DND-41 (cell line): ENCODE results near the gene ZC3H7A.

ENCODE experiments used
- ATAC-seq: fragments of 200-7000 bp; cut with Tn5 transposase; 3 replicates; pipeline ENCODE4 v1.9.1; 2021; ENCODE audit warnings: low read depth; ENCODE audit not compliant: insufficient read depth
- DNase-seq: peaks from one replicate; pipeline ENCODE4 v3.0.0-alpha.2; 2020
- H2AFZ ChIP-seq: 2 replicates; pipeline ENCODE4 v1.6.0; 2012; ENCODE audit warnings: low read depth, low read length
- H3K27ac ChIP-seq: 2 replicates; pipeline ENCODE4 v1.5.1; 2012; ENCODE audit warnings: low read length, inconsistent platforms
- H3K27me3 ChIP-seq: fragments of 200-600 bp; sonication (generic); 2 replicates; pipeline ENCODE4 v1.6.0; 2012; ENCODE audit warnings: low read length, mild to moderate bottlenecking, inconsistent platforms; ENCODE audit not compliant: insufficient read depth, poor library complexity
- H3K36me3 ChIP-seq: 2 replicates; pipeline ENCODE4 v1.5.1; 2012; ENCODE audit warnings: low read length, inconsistent platforms; ENCODE audit not compliant: insufficient read depth
- H3K4me1 ChIP-seq: 2 replicates; pipeline ENCODE4 v1.5.1; 2012; ENCODE audit warnings: mild to moderate bottlenecking, low read length; ENCODE audit not compliant: insufficient read depth
- H3K4me2 ChIP-seq: 2 replicates; pipeline ENCODE4 v1.6.0; 2012; ENCODE audit warnings: mild to moderate bottlenecking, moderate library complexity, low read length, inconsistent platforms; ENCODE audit not compliant: insufficient read depth
- H3K4me3 ChIP-seq, 2 experiments: fragments of 200-600 bp in 1 of 2; shearing (Covaris generic) in 1 of 2; 2 replicates each; pipeline ENCODE4 v1.5.1; 2012 to 2016; ENCODE audit warnings: inconsistent platforms in 2 of 2, low read length in 2 of 2, mild to moderate bottlenecking in 2 of 2, low read depth in 1 of 2, moderate library complexity in 1 of 2
- H3K79me2 ChIP-seq: 2 replicates; pipeline ENCODE4 v1.6.0; 2012; ENCODE audit warnings: low read length, inconsistent platforms; ENCODE audit not compliant: insufficient read depth
- H3K9ac ChIP-seq: 2 replicates; pipeline ENCODE4 v1.6.0; 2012; ENCODE audit warnings: low read depth, mild to moderate bottlenecking, inconsistent platforms, low read length, moderate library complexity
- H3K9me3 ChIP-seq: 2 replicates; pipeline ENCODE4 v1.5.1; 2012; ENCODE audit warnings: low read length, moderate library complexity, mild to moderate bottlenecking, inconsistent platforms; ENCODE audit not compliant: insufficient read depth, severe bottlenecking
- H4K20me1 ChIP-seq: 2 replicates; pipeline ENCODE4 v1.6.0; 2012; ENCODE audit warnings: low read length; ENCODE audit not compliant: insufficient read depth
- EZH2 ChIP-seq: IDR thresholded peaks from 3 replicates; pipeline ENCODE4 v1.6.1; 2012; ENCODE audit warnings: borderline replicate concordance, low read depth, mild to moderate bottlenecking, moderate library complexity, low read length, inconsistent platforms; ENCODE audit not compliant: severe bottlenecking
- TF ChIP-seq, protein P1 (sequence below): IDR thresholded peaks from 2 replicates; pipeline ENCODE4 v1.5.1; 2012; ENCODE audit warnings: borderline replicate concordance, low read length, moderate library complexity, mild to moderate bottlenecking; ENCODE audit not compliant: poor library complexity, severe bottlenecking; ENCODE audit errors: extremely low read depth

ZC3H7A gene

DNA sequence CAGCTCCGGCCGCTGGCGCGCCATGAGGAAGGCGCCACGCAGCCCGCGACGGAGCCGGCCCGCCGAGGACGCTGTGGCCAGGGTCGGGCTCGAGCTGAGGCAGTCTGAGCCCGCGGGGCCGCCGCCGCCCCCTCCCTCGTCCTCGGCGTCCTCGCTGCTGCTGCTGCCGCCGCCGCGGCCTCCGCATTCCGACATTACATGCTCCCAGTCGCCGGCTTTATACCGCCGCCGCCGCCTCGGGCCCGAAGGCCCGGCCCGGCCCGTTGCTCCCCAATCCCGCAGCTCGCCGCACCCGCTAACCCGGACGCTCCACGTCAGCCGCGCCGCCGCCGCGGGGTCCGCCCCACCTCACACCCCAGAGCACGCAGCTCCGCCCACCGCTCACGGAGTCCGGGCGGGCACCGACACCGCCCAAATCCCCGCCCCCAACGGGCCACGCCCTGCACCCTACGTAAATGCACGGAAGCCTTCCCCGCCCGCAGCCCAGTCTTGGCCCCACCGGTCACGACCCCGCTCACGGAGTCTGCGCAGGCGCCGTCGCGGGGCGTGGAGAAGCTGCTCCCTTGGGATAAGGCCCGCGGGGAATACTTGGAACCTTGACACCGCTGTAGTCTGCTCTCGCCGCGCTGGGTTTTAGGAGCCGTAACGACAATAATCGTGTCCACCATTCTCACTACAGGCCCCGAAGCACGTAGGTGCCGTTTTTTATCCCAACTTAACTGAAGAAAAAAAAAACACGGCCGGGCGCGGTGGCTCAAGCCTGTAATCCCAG is 54.3 kb downstream of the ZC3H7A start, which contains the start of gene TXNDC11:
Gene TXNDC11, minus strand, starts transcription at position 322 of the 772 bp plus-strand sequence. Its CDS starts 127 bp downstream, at position 195.
- Histone ChIP-seq H3K9me3 (no peaks in the 10 kb centered on the region), H3K4me1 (peaks cover 37% of the 10 kb centered on the region), H3K9ac (peak within 1 kb of the TSS; percentile 86), H3K4me2 (peak within 1 kb of the TSS; percentile 78), H3K79me2 (peaks cover 47% of the 10 kb centered on the region), H3K4me3 (peak within 1 kb of the TSS; percentile 67 to 76), H3K27me3 (no peaks in the 10 kb centered on the region), H3K27ac (peak within 1 kb of the TSS; percentile 71), H2AFZ (peak within 1 kb of the TSS; percentile 92), H3K36me3 (peaks cover 11% of the 10 kb centered on the region), H4K20me1 (peaks cover 23% of the 10 kb centered on the region)
- TF ChIP-seq, protein P1, sequence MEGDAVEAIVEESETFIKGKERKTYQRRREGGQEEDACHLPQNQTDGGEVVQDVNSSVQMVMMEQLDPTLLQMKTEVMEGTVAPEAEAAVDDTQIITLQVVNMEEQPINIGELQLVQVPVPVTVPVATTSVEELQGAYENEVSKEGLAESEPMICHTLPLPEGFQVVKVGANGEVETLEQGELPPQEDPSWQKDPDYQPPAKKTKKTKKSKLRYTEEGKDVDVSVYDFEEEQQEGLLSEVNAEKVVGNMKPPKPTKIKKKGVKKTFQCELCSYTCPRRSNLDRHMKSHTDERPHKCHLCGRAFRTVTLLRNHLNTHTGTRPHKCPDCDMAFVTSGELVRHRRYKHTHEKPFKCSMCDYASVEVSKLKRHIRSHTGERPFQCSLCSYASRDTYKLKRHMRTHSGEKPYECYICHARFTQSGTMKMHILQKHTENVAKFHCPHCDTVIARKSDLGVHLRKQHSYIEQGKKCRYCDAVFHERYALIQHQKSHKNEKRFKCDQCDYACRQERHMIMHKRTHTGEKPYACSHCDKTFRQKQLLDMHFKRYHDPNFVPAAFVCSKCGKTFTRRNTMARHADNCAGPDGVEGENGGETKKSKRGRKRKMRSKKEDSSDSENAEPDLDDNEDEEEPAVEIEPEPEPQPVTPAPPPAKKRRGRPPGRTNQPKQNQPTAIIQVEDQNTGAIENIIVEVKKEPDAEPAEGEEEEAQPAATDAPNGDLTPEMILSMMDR, result no peak
- no peak for TF ChIP-seq EZH2
- peak; percentile 91 for ATAC-seq
- peak; percentile 99 for DNase-seq

DNA sequence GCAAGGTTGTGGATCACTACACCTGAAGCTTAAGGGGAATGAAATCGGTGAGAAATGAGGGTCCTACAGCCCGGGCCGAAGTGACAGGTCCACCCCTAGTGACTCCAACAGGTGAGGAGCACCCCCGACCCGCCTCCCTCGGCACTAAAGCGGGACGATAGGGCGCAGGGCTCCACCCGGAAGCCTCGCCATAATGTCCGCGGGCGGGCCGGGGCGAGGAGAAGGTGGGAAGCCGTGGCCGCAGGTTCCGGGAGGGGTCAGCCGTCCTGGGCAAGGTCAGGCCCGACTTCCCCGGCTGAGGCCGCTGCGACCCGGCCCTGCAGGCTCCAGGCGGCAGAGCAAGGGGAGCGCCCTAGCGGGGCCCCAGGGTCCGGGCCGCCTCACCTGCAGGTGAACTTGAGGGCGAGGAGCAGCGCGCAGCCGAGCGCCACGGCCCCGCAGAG is 54.9 kb downstream of the ZC3H7A start:
- Histone ChIP-seq H3K4me2 (peak overlapping the region; percentile 78), H4K20me1 (peaks cover 23% of the 10 kb centered on the region), H3K9ac (peak overlapping the region; percentile 86), H3K4me3 (peak overlapping the region; percentile 67 to 76), H2AFZ (peak overlapping the region; percentile 92), H3K4me1 (peaks cover 37% of the 10 kb centered on the region), H3K27me3 (no peaks in the 10 kb centered on the region), H3K9me3 (no peaks in the 10 kb centered on the region), H3K27ac (peak overlapping the region; percentile 50), H3K36me3 (peaks cover 17% of the 10 kb centered on the region), H3K79me2 (peaks cover 52% of the 10 kb centered on the region)
- ATAC-seq (peak; percentile 49), DNase-seq (peak; percentile 47)
- no peak for TF ChIP-seq EZH2
- TF ChIP-seq, protein P1, result no peak

DNA sequence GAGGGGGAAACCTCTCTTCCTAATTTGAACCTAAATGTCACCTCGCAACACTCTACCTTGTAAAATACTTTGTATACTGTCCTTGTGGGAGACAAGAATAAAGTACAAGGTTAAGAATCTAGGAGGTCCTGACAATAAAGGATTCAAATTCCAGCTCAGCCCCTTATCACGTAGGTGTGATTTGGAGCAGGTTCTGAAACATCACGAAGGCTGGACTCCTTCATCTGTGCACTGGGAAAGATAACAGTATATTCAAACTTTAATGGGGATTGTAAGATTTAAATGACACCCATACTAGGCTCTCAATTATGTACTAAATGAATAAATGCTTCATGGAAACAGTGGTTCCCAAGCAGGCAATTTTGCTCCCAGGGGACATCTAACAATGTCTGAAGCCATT is 56.5 kb downstream of the ZC3H7A start:
- Histone ChIP-seq H3K27ac (peak overlapping the region; percentile 4; the same call in 1 of the 2 replicates), H3K4me1 (peaks cover 37% of the 10 kb centered on the region), H3K79me2 (peaks cover 58% of the 10 kb centered on the region)

More for the DNA sequence above, 56.5 kb downstream of the ZC3H7A start:
- H4K20me1 ChIP-seq, result peaks cover 26% of the 10 kb centered on the region
- H3K36me3 ChIP-seq, result peaks cover 33% of the 10 kb centered on the region
- peak overlapping the region; percentile 78 for H3K4me2 ChIP-seq
- DNase-seq, result no peak
- no peak for ATAC-seq
- no peaks in the 10 kb centered on the region for H3K27me3 ChIP-seq
- H3K9ac ChIP-seq, result peak overlapping the region; percentile 86; the same call in 1 of the 2 replicates
- no peak for TF ChIP-seq EZH2
- TF ChIP-seq, protein P1, result no peak
- no peaks in the 10 kb centered on the region for H3K9me3 ChIP-seq
- peak overlapping the region in 1 of 2 experiments; percentile 76; a peak in 2 of 4 replicates for H3K4me3 ChIP-seq
- H2AFZ ChIP-seq, result no peak overlapping the region
